ENCODE measurements around the gene RXYLT1. TPM values are rescaled to one million over a fixed set of nuclear protein-coding genes. Genes with fewer than 3 reads are reported as not detected.

RXYLT1 gene, protein sequence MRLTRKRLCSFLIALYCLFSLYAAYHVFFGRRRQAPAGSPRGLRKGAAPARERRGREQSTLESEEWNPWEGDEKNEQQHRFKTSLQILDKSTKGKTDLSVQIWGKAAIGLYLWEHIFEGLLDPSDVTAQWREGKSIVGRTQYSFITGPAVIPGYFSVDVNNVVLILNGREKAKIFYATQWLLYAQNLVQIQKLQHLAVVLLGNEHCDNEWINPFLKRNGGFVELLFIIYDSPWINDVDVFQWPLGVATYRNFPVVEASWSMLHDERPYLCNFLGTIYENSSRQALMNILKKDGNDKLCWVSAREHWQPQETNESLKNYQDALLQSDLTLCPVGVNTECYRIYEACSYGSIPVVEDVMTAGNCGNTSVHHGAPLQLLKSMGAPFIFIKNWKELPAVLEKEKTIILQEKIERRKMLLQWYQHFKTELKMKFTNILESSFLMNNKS
- total RNA-seq (2022; extraction: Qiagen RNA extraction): 23.4 to 28.1 TPM (median 26.4 TPM) in 5 replicates

DNA sequence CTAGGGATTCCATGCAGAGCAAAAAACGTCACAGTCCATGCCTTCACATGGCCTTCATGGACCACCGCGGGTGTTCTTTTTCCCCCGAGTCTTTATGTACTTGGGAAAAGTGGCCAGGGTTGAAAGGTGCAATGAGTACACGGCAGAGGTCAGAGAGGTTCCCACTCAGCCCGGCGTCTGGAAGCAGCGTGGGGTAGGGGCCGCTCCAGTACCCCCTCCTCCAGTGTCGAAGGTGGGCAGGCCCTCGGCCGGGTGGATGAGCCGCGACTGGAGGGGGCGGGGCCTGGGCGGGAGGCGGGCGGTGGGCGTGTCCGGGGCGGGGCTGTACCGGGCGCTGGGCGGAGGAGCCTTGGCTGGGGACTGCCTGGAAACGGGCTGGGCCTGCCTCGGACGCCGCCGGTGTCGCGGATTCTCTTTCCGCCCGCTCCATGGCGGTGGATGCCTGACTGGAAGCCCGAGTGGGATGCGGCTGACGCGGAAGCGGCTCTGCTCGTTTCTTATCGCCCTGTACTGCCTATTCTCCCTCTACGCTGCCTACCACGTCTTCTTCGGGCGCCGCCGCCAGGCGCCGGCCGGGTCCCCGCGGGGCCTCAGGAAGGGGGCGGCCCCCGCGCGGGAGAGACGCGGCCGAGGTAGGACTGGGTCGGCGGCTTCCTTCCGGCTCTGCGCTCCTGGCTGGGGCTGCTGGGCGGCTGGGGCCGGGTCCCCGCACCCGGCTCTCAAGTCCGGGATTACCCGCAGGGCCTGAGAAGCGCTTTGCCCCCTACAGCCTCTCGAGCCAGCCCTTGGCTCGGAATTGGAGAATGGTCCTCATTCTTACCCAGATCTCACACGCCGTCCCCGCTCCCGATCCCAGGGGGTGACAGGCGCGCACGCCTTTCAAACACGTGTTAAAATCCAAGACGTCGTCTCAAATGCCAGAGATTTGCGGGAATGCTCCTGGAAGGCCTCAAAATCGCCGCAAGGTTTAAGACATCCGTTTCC is at the start of gene RXYLT1:
RXYLT1 (plus strand) TSS at position 412 of the 984 bp plus-strand sequence; CDS start at position 464, 52 bp downstream.

DNA sequence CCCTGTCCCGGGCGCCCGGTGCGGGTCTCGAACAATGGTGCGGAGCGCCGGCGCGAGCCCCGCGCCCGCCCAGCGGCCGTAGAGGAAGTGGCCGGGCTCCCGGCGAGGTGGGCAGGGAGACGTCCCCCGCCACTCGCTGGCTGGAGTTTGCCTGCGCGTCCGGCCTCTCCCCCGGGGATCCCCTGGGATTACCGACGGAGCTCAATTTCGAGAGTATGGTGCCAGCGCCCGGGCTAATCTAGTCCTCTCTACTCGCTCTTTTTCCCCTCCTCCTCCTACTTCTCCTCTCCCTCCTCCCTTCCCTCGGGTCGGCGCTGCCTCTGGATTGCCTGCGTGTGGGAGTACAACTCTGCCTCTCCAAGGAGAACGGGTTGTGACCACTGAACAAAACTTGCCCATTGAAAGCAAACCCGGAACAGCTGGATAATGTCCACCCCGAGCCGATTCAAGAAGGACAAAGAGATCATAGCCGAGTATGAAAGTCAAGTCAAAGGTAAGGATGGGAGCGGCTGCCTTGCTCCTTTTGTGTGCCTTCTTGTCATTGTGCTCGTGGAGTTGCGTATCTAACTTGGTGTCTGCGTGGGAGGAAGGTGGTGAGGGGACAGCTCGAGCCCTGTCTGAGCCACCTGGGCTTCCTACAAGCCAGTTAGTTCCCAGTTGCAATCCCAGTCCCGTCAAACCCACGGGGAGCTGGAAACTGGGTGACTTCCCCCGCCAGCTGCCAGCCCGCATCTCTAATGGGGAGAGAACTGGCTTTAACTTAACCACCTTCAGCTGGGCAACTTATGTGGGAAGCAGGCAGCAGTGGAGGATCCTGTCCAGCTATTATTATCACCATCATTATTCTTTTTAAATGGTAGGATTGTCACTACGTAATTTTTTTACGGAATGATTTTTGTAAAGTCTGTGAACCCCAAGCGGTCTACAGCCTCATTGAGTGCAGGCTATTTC is 65.0 kb downstream of the RXYLT1 start, which contains the start of gene SRGAP1:
SRGAP1 (plus strand) TSS at position 310 of the 951 bp plus-strand sequence; CDS start at position 427, 117 bp downstream.

Other genes with a start within 250 kb of the RXYLT1 start
- gene DPY19L2, start 111.4 kb upstream of the RXYLT1 start, total RNA-seq (2022; extraction: Qiagen RNA extraction): 1.1 to 1.8 TPM (median 1.6 TPM) in 5 replicates
- 9.5 to 16.7 TPM (median 13.0 TPM) in 5 replicates for gene SRGAP1, start 64.8 kb downstream of the RXYLT1 start, total RNA-seq (2022; extraction: Qiagen RNA extraction)